ENCODE results near the gene MAP3K12.
A peak's percentile ranks its signal among the peaks of the same experiment; 100 is the strongest.

MAP3K12 gene

GRCh38 chr12:53465679-53466078 lies 33.6 kb downstream of the MAP3K12 start:
- no peak for TF ChIP-seq SPI1 (IDR thresholded peaks at IDR 0.05; ENCODE audit: borderline replicate concordance, low read depth)
- no peak for TF ChIP-seq GABPA (IDR thresholded peaks at IDR 0.05; ENCODE audit: low read depth)
- TF ChIP-seq, protein P1, sequence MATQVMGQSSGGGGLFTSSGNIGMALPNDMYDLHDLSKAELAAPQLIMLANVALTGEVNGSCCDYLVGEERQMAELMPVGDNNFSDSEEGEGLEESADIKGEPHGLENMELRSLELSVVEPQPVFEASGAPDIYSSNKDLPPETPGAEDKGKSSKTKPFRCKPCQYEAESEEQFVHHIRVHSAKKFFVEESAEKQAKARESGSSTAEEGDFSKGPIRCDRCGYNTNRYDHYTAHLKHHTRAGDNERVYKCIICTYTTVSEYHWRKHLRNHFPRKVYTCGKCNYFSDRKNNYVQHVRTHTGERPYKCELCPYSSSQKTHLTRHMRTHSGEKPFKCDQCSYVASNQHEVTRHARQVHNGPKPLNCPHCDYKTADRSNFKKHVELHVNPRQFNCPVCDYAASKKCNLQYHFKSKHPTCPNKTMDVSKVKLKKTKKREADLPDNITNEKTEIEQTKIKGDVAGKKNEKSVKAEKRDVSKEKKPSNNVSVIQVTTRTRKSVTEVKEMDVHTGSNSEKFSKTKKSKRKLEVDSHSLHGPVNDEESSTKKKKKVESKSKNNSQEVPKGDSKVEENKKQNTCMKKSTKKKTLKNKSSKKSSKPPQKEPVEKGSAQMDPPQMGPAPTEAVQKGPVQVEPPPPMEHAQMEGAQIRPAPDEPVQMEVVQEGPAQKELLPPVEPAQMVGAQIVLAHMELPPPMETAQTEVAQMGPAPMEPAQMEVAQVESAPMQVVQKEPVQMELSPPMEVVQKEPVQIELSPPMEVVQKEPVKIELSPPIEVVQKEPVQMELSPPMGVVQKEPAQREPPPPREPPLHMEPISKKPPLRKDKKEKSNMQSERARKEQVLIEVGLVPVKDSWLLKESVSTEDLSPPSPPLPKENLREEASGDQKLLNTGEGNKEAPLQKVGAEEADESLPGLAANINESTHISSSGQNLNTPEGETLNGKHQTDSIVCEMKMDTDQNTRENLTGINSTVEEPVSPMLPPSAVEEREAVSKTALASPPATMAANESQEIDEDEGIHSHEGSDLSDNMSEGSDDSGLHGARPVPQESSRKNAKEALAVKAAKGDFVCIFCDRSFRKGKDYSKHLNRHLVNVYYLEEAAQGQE (IDR thresholded peaks at IDR 0.05; ENCODE audit: insufficient replicate concordance, low read depth): no peak
- TF ChIP-seq POLR2AphosphoS5 (IDR thresholded peaks at IDR 0.05; ENCODE audit: low read depth): no peak
- TF ChIP-seq CTCF (IDR thresholded peaks at IDR 0.05; ENCODE audit: insufficient read depth, low read length): no peak
- DNase-seq (ENCODE audit: low read depth in 1 of 2, low spot score in 1 of 2): no peak
- H3K27me3 ChIP-seq (ENCODE audit: insufficient read depth, poor library complexity, severe bottlenecking): no peaks in the 10 kb centered on the region
- no peak overlapping the region for H3K4me3 ChIP-seq (replicated peaks; ENCODE audit: insufficient read depth, low read length)
- H3K27ac ChIP-seq (replicated peaks): no peak overlapping the region

DNA sequence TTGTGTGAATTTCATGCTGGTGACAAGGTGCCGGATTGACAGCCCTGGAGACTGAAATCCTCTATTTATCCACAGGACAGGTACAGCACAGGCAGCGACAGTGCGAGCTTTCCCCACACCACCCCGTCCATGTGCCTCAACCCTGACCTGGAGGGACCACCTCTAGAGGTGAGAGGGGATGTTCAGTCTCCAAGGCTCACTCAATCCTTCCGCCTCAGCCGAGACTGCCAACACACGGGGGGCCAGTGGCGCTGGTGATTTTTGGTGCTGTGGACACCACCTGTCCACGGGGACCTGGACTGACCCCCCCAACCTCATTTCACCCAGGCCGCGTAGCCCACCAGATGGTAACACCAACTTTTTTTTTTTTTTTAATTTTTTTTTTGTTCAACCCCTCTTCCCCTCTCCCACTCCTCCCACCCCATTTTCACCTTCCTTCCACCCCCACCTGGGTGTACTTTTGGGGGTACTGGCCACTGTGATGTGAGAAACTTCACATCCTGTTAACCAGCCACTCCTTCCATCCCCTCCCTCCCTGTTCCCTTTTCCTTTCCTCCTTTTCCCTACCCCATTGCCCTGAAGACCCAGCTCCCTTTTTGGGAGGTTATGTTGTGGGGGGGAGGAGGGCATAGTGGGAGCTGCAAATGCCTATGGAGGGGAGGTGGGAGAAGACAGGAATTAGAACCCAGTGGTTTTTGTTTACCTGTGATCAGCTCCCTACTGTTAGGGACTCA lies 34.4 kb downstream of the MAP3K12 start:
- no peak overlapping the region for H3K4me3 ChIP-seq (replicated peaks; ENCODE audit: insufficient read depth, low read length)
- no peak for DNase-seq (ENCODE audit: low read depth in 1 of 2, low spot score in 1 of 2)
- H3K27me3 ChIP-seq (ENCODE audit: insufficient read depth, poor library complexity, severe bottlenecking): no peaks in the 10 kb centered on the region
- TF ChIP-seq POLR2AphosphoS5 (IDR thresholded peaks at IDR 0.05; ENCODE audit: low read depth) (no peak), SPI1 (IDR thresholded peaks at IDR 0.05; ENCODE audit: borderline replicate concordance, low read depth) (no peak), GABPA (IDR thresholded peaks at IDR 0.05; ENCODE audit: low read depth) (no peak), CTCF (IDR thresholded peaks at IDR 0.05; ENCODE audit: insufficient read depth, low read length) (no peak)
- TF ChIP-seq, protein P1 (IDR thresholded peaks at IDR 0.05; ENCODE audit: insufficient replicate concordance, low read depth): no peak
- H3K27ac ChIP-seq (replicated peaks): no peak overlapping the region

GRCh38 chr12:53463802-53464560 lies 35.3 kb downstream of the MAP3K12 start:
- Histone ChIP-seq H3K27ac (replicated peaks) (no peak overlapping the region), H3K4me3 (replicated peaks; ENCODE audit: insufficient read depth, low read length) (no peak overlapping the region), H3K27me3 (ENCODE audit: insufficient read depth, poor library complexity, severe bottlenecking) (no peaks in the 10 kb centered on the region)
- TF ChIP-seq CTCF (IDR thresholded peaks at IDR 0.05; ENCODE audit: insufficient read depth, low read length): no peak
- TF ChIP-seq, protein P1 (IDR thresholded peaks at IDR 0.05; ENCODE audit: insufficient replicate concordance, low read depth): no peak
- no peak for TF ChIP-seq POLR2AphosphoS5 (IDR thresholded peaks at IDR 0.05; ENCODE audit: low read depth)
- peak; percentile 19; the same call in 1 of the 2 replicates for TF ChIP-seq SPI1 (IDR thresholded peaks at IDR 0.05; ENCODE audit: borderline replicate concordance, low read depth)
- DNase-seq (ENCODE audit: low read depth in 1 of 2, low spot score in 1 of 2): no peak
